T follicular helper cell (primary cell): ENCODE data around the gene PIK3CG.

Source experiments
- DNase-seq: peaks from one replicate; pipeline ENCODE4 v3.0.0-alpha.2; 2020; ENCODE audit warnings: low read depth

The PIK3CG gene

DNA sequence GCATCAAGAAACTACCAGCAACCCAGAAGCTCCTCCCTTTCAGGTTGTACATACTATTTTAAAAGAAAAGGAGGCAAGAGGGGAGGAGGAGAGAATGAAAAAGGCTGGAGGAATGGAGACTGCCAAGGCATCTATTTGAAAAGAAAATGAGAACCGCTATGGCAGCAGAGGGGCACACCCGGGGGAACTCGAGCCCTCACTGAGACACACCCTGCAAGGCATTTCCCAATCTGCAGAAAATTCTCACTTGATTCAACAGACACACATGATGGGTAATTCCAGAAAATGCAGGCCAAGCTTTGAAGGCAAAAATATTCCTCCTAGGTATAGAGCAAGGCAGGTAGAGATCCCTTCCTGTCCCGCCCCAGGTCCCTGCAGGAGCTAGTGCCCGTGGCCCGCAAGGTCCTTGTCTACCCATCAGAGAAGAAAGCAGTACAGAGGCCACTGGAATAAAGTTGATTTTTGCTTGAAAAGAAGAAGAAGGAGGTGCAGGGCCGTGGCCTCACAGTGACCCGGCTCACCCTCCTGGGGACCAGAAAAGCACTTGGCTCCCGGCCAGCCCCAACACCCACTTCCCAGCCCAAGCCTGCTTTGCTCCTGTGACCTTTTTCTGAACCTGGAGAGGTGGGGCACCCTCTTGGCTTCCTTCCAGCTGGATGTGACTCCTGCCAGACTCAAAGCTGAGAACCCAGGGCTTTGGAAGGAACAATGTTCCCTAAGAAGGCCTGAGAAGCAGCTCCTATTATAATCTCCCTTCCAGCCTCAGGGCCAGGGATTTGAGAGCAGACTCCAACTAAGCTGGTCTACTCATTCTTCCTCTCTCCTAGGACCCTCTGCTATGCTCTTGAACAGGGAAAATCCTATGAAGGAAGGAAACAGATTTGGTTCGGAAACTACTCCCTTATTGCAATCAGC is 6.2 kb upstream of the PIK3CG start:
- no peak for DNase-seq

DNA sequence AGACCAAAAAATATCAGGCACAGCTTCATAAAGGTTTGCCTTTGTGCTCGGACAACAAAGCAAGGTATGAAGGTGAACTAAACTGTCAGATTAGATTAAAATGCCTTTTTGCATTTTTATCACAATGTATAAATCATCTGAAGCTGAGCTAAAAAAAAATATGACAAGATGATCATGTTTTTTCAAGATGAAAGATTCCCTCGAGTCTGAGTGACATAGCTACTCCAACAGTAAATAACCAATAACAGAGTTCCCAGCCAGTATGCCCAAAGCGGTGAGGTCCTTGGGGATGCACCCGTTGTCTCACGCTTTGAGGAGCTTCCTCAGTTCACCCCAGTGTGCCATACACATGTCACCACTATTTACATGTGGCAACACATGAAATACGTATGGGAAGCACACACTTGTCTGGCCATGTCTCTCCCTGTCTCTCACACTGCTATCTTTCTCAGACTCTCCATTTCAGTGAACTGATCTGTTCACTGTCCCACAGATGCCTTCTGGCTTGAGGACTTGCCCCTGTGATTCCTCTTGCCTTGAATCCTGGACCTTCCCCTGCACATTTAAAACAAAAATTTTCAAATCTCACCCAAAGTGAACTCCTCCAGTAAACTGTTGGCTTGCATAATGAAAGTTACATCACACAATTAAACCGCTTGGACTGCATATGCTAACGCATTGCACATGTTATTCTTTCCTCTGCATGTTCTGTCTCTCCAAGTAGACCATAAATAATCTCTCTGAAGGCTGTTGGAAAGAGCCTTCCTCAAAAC is 2.6 kb upstream of the PIK3CG start:
- no peak for DNase-seq

DNA sequence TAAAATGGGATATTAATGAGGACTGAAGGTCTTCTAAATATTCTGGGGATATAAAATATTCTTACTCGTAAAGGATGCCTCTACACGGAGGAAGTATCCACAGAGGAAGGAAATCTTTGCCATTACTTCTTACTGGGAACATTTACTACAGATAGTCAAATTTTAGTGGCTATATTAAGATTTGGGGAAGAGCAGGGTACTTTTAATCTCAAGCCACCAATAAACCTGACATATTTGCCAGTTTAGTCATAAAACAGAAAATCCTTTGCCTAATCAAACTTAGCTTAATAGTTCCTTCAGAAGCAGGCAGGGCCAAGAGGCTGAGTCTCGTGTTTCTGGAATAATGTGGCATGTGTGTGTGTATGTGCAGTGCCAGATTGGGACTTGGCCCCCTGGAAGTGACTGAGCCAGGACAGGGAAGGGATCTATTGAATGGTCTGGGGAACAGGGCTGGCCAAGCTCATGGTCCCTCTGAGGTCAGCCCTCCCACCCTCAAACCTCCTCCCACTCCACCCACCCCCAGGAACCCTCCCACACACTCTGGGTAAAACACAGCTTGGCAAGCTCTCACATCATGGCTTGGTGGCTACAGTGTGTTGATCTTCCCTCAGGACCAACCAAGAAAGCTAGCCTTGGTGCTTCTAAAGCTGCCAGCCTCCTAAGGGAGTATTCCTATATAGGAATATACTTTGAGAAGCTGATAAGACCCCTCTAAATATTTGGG is 1.6 kb upstream of the PIK3CG start:
- no peak for DNase-seq

DNA sequence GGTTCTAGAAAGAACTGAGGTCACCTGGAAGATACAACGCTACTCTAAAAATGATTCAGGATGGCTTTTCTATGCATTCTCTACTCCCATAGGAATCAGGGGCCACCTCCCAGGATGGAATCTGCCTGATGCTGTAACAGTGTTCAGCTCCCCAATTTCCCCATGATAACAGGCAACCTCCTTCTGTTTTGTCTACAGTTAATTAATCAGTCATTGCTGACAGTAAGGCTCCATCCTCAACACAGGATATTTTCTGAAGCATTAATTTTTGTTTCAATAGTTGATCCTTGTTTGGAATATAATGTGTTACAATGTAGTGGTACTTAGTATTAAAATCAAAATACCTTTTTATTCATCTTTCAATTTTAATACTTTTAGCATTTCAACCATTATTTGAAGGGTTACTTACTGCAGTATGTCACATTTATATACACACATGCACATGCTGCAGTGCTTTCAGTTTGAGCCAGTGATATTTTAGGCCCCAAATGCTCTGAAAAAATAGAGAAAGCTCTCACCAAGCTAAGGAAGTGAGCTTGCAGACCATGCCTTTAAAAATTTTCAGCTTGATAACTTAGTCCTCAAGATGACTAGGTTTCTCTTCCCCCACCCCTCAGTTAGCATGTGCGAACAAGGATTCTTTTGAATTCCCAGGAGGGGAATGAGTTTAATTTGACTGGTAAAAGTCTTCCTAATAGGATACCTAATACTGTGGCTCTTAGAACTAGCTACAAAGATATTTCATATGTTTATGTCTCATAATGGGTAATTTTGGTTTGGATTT is 592 bp upstream of the PIK3CG start:
- no peak for DNase-seq

DNA sequence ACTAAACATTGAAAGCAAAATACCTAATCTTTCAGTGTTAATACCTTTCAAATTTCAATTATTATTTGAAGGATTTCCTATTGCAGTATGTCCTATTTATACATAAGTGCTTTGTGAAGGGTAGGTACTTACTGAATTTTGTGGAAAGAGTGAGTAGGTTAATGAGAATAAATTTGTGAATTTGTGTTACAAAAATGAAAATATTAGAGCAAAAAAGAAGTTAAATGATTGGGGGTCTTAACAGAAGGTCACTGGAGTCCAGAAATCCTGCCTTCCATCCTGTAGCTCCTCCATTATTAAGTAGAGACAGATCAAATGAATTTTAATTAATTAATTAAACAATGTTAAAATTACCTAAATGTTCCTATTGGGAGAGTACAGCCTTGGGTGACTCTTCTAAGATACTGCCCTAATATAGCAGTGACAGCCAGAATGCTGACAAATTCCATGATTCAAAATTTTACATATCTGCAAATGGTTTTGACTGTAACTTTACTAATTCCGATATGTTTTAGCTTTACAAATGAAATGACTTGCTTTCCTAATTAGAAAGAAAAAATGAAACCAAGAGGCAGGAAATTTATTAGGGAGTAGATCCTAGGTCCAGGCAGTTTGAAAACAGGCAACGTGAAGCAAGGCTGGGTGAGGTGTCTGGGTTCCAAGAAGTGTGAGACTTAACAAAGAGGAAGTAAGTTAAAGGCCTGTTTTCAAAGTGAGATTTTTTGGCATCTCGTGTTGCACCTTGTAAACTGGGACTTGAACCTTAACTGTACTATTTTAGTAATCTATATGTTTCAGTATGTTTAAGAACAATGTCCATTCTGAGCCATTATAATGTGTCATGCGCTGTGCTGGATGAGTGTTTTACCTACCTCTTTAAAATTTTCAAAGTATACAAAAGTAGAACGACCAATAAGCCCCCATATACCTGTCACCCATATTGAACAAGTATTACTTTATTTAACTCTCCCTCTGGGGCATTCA is 1.5 kb downstream of the PIK3CG start:
- no peak for DNase-seq

DNA sequence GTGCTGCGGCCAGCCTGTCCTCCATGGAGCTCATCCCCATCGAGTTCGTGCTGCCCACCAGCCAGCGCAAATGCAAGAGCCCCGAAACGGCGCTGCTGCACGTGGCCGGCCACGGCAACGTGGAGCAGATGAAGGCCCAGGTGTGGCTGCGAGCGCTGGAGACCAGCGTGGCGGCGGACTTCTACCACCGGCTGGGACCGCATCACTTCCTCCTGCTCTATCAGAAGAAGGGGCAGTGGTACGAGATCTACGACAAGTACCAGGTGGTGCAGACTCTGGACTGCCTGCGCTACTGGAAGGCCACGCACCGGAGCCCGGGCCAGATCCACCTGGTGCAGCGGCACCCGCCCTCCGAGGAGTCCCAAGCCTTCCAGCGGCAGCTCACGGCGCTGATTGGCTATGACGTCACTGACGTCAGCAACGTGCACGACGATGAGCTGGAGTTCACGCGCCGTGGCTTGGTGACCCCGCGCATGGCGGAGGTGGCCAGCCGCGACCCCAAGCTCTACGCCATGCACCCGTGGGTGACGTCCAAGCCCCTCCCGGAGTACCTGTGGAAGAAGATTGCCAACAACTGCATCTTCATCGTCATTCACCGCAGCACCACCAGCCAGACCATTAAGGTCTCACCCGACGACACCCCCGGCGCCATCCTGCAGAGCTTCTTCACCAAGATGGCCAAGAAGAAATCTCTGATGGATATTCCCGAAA is 2.7 kb downstream of the PIK3CG start:
- no peak for DNase-seq

DNA sequence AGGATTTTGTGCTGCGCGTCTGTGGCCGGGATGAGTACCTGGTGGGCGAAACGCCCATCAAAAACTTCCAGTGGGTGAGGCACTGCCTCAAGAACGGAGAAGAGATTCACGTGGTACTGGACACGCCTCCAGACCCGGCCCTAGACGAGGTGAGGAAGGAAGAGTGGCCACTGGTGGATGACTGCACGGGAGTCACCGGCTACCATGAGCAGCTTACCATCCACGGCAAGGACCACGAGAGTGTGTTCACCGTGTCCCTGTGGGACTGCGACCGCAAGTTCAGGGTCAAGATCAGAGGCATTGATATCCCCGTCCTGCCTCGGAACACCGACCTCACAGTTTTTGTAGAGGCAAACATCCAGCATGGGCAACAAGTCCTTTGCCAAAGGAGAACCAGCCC is 3.3 kb downstream of the PIK3CG start:
- DNase-seq = no peak

DNA sequence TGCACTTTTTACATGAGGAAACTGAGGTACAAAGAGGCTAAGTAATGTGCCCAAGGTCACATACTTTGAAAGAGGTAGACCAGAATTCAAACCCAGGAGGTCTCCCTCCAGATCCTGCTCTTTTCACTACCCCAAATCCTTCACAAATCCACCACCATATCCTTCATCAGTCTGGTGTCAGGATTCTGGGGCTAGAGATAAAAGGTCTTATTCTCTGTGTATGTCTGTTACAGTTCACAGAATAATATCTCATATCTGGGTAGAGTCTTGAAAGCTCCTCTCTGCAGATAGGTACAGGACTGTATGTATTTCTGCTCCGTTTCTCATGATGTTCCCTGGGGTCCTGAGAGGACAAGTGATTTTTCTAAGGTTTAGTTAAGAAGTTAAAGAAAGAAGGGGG is 4.9 kb downstream of the PIK3CG start:
- DNase-seq = no peak

DNA sequence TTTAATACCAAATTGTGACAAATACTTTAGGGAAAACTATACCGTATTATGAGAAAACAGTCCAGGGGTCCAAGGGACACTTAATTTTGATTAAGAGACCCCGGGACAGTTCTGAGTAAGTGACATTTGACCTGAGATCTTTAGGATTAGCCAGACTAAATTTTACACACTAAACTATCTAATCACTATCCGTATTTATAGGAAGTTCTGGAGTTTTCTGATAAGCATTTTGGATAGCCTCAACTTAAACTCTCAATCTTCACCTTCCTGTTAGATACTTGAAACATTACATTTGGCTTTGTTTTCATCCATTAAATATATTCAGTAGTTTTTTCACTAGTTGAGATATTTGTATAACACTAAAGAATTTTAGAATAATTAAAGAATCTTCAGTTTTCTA is 5.4 kb downstream of the PIK3CG start:
- no peak for DNase-seq

DNA sequence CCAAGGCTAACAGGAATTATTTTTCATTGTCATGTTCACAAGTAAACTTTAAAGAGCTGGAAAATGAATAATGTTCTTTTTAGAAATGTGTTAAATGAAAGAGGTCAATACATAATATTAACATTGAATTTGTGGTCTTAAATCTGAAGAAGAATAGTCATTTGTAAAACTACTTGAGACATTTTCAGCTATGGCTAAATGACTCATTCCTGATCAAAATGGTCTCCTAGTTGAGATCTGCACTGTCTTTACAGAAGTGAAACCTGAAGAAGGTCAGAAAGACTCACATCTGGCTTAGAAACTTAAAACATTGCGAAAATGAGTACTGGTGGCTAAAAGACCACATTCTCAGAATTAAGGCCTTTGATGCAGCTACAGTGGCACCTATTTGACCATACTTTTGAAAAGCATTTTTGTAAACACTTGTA is 5.9 kb downstream of the PIK3CG start:
- no peak for DNase-seq

DNA sequence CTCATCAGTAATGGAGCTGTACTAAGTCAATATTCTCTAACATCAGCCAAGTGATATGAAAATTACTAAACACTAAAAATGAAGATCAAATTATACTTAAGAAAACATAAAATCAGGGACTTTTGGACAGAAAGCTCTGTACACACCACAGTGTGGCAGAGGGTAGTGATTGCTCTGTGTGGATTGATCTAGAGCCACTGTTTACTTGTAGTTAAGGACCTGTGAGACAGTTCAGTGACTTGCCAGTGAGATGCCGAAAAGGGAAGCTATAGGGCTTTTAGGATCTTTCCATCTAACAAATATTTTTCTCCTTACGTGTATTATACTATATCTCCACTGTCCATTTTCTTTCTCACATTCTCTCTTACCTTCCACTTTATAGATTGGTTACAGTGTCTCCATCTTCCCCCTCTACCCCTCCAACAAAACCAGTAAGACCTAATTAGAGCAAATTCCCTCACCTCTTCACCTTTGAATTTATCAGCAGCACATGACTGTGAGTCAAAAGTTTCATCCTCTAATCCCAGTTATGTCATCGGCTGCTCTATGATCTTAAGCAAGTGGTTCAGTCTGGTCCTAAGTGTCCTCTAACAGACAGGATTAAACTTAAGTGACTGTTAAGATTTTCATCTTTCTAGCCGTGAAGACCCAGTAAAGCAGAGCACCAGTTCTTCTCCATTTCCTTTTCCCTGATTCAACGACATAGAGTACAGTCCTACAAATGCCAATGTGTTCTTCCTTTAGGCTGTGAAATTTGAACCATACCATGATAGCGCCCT is 6.9 kb downstream of the PIK3CG start:
- DNase-seq = no peak

DNA sequence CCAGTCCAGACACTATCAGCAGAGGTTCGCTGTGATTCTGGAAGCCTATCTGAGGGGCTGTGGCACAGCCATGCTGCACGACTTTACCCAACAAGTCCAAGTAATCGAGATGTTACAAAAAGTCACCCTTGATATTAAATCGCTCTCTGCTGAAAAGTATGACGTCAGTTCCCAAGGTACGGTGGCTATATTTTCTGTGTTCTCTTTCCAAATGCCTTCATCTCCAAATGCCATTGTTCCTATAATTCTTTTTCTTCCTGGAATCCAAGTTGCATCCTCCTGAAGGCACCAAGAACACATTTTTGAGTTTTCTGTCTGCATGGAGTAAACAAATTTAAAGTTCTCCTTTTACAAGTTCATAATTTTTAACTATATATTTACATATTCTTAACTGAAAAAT is 7.7 kb downstream of the PIK3CG start:
- no peak for DNase-seq

DNA sequence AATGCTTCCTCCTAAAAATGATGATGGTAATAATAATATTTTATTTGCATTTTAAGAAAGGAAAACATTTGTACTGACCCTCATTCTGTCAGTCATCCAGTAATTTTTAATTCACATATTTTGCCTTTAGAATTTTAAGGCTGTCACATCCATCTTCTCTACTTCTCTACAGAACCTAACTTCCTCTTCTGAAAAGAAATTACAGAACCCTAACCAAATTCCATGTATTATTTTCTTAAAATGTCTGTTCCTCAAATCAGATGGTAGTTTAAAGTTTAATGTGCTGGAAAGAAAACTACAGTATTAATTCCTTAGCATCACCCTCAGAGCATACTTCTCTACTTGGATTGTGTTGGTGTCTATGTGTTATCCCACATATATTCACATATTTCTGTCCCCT is 9.0 kb downstream of the PIK3CG start:
- DNase-seq = no peak

DNA sequence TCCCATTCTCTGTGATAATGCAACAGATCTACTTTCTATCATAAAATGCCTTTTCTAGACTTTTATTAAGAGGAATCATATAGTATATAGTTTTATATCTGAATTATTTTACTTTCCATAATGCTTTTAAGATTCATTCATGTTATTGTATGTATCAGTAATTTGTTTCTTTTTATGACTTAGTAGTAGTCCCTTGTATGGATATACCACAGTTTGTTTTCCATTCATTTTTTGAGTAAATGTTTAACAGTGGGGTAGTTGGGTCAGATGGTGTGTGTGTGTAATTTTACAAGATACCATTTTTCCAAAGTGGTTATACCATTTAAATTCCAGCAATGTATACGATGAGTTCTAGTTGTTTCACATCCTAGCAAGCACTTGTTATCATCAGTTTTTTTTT is 10.4 kb downstream of the PIK3CG start:
- DNase-seq = no peak

DNA sequence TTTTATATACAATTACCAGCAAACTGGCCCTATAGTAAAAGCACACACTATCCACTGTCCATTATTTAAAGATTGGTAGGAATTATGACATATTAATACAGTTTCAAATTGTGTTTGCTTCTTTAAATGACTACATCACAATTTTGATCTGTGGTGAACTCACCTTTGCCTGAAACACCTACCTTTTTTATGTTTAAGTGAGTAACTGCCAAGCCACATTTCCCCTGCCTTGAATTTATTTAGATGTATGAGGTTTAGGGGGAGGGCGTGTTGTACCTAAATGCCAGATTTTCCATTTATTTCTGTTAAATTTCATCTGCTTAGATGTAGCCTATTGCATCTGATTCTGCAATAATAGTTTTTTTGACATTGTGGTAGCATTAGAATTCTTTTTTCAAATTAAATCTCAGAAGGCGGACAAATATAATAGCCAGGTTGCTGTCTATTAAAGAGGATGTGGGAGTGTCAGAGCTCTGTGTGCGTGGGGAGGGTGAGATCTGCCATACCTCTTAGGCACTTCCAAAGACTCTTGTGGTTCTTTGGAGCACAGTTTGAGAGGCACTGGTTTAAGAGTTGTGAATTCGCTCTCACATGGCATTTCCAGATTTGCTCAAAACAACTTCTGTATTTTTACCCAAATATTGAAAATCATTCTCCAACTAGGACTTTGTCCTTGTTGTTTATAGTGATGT is 13.8 kb downstream of the PIK3CG start:
- no peak for DNase-seq

DNA sequence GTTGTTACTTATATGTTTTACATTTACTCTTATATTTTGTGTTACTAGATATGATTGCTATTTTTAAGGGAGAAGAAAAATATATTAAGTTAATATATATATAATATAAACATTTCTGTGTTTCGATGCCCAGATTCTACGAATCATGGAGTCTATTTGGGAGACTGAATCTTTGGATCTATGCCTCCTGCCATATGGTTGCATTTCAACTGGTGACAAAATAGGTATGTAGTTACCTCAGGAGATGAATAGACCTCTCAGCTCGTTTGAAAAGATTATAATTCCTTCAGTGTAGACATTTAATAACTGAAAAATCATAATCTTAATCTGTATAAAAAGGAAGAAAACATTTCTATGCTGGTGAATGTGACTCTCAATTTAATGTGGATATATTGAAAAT is 16.9 kb downstream of the PIK3CG start:
- DNase-seq = no peak

DNA sequence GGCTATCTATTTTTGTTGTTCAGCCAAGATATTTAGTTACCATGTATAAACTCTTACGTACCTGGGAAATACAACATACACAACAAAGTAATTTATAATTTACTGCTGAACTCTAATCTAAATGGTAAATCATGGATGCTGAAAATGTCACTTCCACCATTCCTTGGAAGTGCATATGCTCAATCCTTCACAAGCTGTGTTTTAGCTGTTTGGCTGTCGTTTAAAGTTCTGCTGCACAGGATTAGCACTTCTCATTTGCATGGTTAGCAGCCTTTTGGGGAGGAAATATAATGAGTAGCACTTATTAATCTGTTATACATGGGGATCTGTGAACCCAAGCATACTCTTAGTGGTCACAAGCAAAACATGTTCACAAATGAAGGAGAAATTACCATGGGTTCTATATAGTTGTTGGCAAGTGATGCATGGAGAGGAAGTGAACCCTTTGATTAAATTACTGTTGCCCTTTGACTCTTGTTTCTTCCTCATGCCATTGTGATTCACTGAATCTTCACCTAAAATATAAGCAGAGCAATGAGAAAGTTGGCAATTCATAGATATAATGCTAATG is 18.5 kb downstream of the PIK3CG start:
- DNase-seq = no peak

DNA sequence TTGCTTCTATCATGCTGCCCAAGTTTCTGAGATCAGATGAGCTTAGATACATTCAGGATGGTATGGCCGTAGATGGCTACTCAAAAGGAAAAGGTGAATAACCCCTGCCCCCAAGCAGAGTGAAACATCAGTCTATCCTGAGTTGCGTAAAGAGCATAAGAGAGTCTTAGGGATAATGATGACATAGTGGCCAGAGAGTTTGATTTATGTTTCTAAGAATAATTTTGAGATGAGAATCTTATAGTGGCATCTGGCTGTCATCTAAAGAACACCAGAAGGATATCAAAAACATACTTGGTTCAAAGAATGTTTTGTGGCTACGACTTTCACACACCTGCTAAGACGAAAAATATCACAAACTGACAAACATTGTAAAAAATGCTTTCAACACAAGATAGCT is 20.6 kb downstream of the PIK3CG start:
- no peak for DNase-seq
